Natural killer cell (primary cell): ENCODE results near the gene CRNKL1. TPM values are rescaled to one million over a fixed set of nuclear protein-coding genes. Genes with fewer than 3 reads are reported as not detected.
A peak's percentile ranks its signal among the peaks of the same experiment; 100 is the strongest.

Experiments used
- ATAC-seq, 3 donors: fragments of 150-1000 bp in 2 of 3; fragments of 200-7000 bp in 1 of 3; cut with Tn5 transposase; 1 replicate in 1 of 3; 2 replicates in 2 of 3; pipeline ENCODE4 v1.10.0; 2021; ENCODE audit warnings: mild to moderate bottlenecking in 2 of 3, moderate library complexity in 2 of 3
- DNase-seq, 2 donors: peaks; one replicate each; pipeline versions ENCODE4 v3.0.0 to v3.0.0-alpha.2; 2013 to 2021; ENCODE audit warnings: mixed read lengths in 1 of 2
- H3K27ac ChIP-seq: one replicate; pipeline ENCODE4 v1.5.1; 2013; ENCODE audit warnings: mild to moderate bottlenecking, low read length
- H3K27me3 ChIP-seq: one replicate; pipeline ENCODE4 v1.6.1; 2013; ENCODE audit warnings: low read length; ENCODE audit not compliant: control insufficient read depth, insufficient read depth
- H3K36me3 ChIP-seq: one replicate; pipeline ENCODE4 v1.6.1; 2013; ENCODE audit warnings: low read length; ENCODE audit not compliant: control insufficient read depth, insufficient read depth
- H3K4me1 ChIP-seq: one replicate; pipeline ENCODE4 v1.6.1; 2013; ENCODE audit warnings: low read length; ENCODE audit not compliant: control insufficient read depth, insufficient read depth
- H3K4me3 ChIP-seq: one replicate; pipeline ENCODE4 v1.5.1; 2013; ENCODE audit warnings: low read length
- H3K9me3 ChIP-seq: one replicate; pipeline ENCODE4 v1.6.1; 2013; ENCODE audit warnings: low read length; ENCODE audit not compliant: control insufficient read depth, insufficient read depth
- H3K27ac Mint-ChIP-seq, 2 donors: one replicate each; pipeline ENCODE4 v1.8.0; 2022; ENCODE audit warnings: mild to moderate bottlenecking in 2 of 2, mixed read lengths in 2 of 2, moderate library complexity in 1 of 2
- H3K27me3 Mint-ChIP-seq, 2 donors: one replicate each; pipeline ENCODE4 v1.8.0; 2022; ENCODE audit warnings: low read depth in 2 of 2, mixed read lengths in 2 of 2
- H3K36me3 Mint-ChIP-seq: one replicate; pipeline ENCODE4 v1.8.0; 2022; ENCODE audit warnings: mixed read lengths
- H3K4me1 Mint-ChIP-seq, 2 donors: one replicate each; pipeline ENCODE4 v1.8.0; 2022; ENCODE audit warnings: mixed read lengths in 2 of 2
- H3K4me3 Mint-ChIP-seq: one replicate; pipeline ENCODE4 v1.8.0; 2022; ENCODE audit warnings: mild to moderate bottlenecking, moderate library complexity, mixed read lengths
- H3K9me3 Mint-ChIP-seq, 2 donors: one replicate each; pipeline ENCODE4 v1.8.0; 2022; ENCODE audit warnings: mixed read lengths in 2 of 2
- WGBS: methylation state at CpG from one replicate; pipeline ENCODE4 v1.1.7; 2013; ENCODE audit warnings: missing lambda C conversion rate; ENCODE audit not compliant: insufficient coverage; 5-methylcytosine and 5-hydroxymethylcytosine counted together
- intact Hi-C: fragments of 100-400 bp; cut with micrococcal nuclease; formaldehyde crosslinking; loops from one replicate; pipeline ENCODE4 v1.14.2; 2022
- total RNA-seq, 4 donors: library from RNA; stranded (reverse); fragments of 120-200 nt in 1 of 4; gene quantifications; one replicate each; pipeline versions ENCODE4 v1.2.3 to v1.2.4, GENCODE V29; 2013 to 2022
- TF ChIP-seq, protein P1 (sequence below): fragments of 200-600 bp; IDR thresholded peaks from one replicate; pipeline ENCODE4 v1.8.0; 2022; ENCODE audit warnings: antibody characterized with exemption

CRNKL1 gene
- total RNA-seq, 3 donors from 2014 or later (not counting 1 experiment from before 2014, with no cell fraction given), result 30.8 to 34.5 (median 31.6) TPM

DNA sequence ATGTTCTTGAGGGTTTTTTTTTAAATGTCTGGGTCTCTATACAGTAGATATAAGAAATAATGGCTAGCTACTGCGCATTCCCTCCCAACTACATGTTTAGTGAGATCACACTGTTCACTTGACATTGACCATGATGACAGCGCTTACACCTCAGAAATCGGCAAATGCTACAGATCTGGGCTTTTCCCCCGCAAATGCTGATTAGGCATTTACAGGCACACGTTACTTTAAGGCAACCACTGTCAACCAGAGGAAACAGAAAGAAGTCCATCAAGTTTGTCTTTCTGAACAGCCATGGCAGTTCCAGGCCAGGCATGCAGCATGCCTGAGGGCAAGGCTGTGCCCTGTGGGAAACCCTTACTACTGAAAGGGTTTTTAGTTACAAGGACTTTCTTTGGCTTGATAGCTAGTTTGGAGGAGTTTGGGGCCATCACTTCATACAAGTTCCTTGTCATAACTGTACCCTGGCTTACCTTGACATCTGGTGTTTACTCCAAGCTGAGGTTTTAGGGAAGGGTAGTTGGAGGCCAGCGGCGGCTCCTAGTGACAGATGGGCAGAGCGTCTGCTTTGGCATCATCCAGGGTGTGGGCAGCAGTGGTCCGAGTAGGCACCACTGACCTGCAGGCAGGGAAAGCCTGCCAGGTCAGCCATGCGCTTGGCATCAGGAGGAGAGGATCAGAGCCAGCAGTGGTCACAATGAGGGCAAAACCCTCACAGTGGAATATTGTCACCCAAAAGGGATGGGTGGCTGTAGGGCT, 43.0 kb upstream of the CRNKL1 start:
- Mint-ChIP-seq H3K4me1 (peaks cover 0 to 11% of the 10 kb centered on the region in 2 donors), H3K9me3 (no peaks in the 10 kb centered on the region), H3K36me3 (no peaks in the 10 kb centered on the region), H3K27me3 (peaks cover 2 to 12% of the 10 kb centered on the region in 2 donors), H3K4me3 (no peak overlapping the region), H3K27ac (peak overlapping the region in 1 of 2 donors; percentile 49)
- TF ChIP-seq, protein P1, sequence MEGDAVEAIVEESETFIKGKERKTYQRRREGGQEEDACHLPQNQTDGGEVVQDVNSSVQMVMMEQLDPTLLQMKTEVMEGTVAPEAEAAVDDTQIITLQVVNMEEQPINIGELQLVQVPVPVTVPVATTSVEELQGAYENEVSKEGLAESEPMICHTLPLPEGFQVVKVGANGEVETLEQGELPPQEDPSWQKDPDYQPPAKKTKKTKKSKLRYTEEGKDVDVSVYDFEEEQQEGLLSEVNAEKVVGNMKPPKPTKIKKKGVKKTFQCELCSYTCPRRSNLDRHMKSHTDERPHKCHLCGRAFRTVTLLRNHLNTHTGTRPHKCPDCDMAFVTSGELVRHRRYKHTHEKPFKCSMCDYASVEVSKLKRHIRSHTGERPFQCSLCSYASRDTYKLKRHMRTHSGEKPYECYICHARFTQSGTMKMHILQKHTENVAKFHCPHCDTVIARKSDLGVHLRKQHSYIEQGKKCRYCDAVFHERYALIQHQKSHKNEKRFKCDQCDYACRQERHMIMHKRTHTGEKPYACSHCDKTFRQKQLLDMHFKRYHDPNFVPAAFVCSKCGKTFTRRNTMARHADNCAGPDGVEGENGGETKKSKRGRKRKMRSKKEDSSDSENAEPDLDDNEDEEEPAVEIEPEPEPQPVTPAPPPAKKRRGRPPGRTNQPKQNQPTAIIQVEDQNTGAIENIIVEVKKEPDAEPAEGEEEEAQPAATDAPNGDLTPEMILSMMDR, result no peak
- no peak overlapping the region for H3K27ac ChIP-seq
- intact Hi-C loops, result no loop called here
- no peaks in the 10 kb centered on the region for H3K4me1 ChIP-seq
- no peak for DNase-seq
- no peaks in the 10 kb centered on the region for H3K36me3 ChIP-seq
- no peak for ATAC-seq
- no peak overlapping the region for H3K4me3 ChIP-seq
- 93% methylated on average over 10 of the region's 10 CpGs for WGBS
- H3K9me3 ChIP-seq, result no peaks in the 10 kb centered on the region
- H3K27me3 ChIP-seq, result no peaks in the 10 kb centered on the region

DNA sequence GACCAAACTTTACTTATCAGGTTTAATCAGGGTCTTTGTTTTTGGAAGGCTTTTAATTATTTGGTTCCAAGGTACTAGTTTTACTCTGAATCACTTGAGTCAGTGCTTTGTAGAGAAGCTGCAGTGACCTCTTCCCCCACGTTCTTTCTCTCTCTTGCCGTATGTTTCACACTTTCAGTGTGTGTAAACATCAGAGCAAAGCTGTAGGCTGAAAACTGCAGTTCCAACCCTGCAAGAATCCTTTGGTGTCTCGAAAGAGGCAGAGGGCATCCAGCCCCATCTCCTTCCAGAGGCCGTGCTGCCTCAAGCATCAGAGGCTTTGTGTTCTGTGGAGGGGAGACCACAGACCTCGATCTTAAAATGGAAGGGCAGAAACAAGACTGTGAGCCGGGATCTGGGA, 42.1 kb upstream of the CRNKL1 start:
- Mint-ChIP-seq H3K27ac (peak overlapping the region in 1 of 2 donors; percentile 73), H3K4me3 (no peak overlapping the region), H3K36me3 (no peaks in the 10 kb centered on the region), H3K4me1 (peaks cover 0 to 11% of the 10 kb centered on the region in 2 donors), H3K9me3 (no peaks in the 10 kb centered on the region), H3K27me3 (peaks cover 2 to 12% of the 10 kb centered on the region in 2 donors)
- Histone ChIP-seq H3K4me1 (no peaks in the 10 kb centered on the region), H3K27ac (no peak overlapping the region), H3K9me3 (no peaks in the 10 kb centered on the region), H3K27me3 (no peaks in the 10 kb centered on the region), H3K36me3 (no peaks in the 10 kb centered on the region), H3K4me3 (no peak overlapping the region)
- WGBS, result 67% methylated on average over 6 of the region's 6 CpGs
- ATAC-seq, result peak in 2 of 3 donors; percentile 44 to 64
- no peak for DNase-seq
- intact Hi-C loops, result no loop called here
- TF ChIP-seq, protein P1, result no peak

DNA sequence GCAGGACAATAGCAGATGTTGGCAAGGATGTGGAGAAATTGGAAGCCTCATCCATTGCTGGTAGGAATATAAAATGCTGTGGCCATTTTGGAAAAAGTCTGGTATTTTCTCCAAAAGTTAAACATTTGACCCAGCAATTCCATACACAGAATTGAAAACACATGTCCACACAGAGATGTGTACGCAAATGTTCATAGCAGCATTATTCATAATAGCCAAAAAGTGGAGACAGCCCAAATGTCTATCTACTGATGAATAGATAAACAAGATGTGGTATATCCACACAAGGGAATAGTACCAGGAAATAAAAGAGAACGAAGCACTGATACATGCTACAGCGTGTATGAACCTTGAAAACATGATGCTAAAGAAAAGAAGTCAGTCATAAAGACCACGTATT, 40.6 kb upstream of the CRNKL1 start:
- Histone ChIP-seq H3K9me3 (no peaks in the 10 kb centered on the region), H3K4me1 (no peaks in the 10 kb centered on the region), H3K36me3 (no peaks in the 10 kb centered on the region), H3K27ac (no peak overlapping the region), H3K4me3 (no peak overlapping the region), H3K27me3 (no peaks in the 10 kb centered on the region)
- Mint-ChIP-seq H3K9me3 (no peaks in the 10 kb centered on the region), H3K27ac (no peak overlapping the region), H3K4me1 (peaks cover 0 to 11% of the 10 kb centered on the region in 2 donors), H3K27me3 (peaks cover 2 to 12% of the 10 kb centered on the region in 2 donors), H3K4me3 (no peak overlapping the region), H3K36me3 (no peaks in the 10 kb centered on the region)
- intact Hi-C loops, result no loop called here
- DNase-seq (no peak), ATAC-seq (no peak)
- TF ChIP-seq, protein P1, result no peak
- 88% methylated on average over 3 of the region's 4 CpGs for WGBS
